Glutamatergic neuron (in vitro differentiated cells): ENCODE measurements around the gene PRICKLE2. TPM values are rescaled to one million over a fixed set of nuclear protein-coding genes. Genes with fewer than 3 reads are reported as not detected.

Source experiments
- DNase-seq: peaks from one replicate; pipeline ENCODE4 v3.0.0; 2022
- H3K27ac Mint-ChIP-seq: one replicate; pipeline ENCODE4 v1.8.0; 2020; ENCODE audit warnings: mild to moderate bottlenecking, mixed read lengths, inconsistent platforms; ENCODE audit not compliant: unreplicated experiment
- H3K27me3 Mint-ChIP-seq: one replicate; pipeline ENCODE4 v1.8.0; 2020; ENCODE audit warnings: mild to moderate bottlenecking, moderate library complexity, mixed read lengths, inconsistent platforms; ENCODE audit not compliant: unreplicated experiment
- H3K36me3 Mint-ChIP-seq: one replicate; pipeline ENCODE4 v1.8.0; 2020; ENCODE audit warnings: mild to moderate bottlenecking, mixed read lengths, inconsistent platforms; ENCODE audit not compliant: unreplicated experiment
- H3K4me1 Mint-ChIP-seq: one replicate; pipeline ENCODE4 v1.8.0; 2020; ENCODE audit warnings: mild to moderate bottlenecking, low read depth, mixed read lengths, inconsistent platforms; ENCODE audit not compliant: unreplicated experiment
- H3K4me3 Mint-ChIP-seq: one replicate; pipeline ENCODE4 v1.8.0; 2020; ENCODE audit warnings: mild to moderate bottlenecking, mixed read lengths, inconsistent platforms; ENCODE audit not compliant: unreplicated experiment
- H3K9me3 Mint-ChIP-seq: one replicate; pipeline ENCODE4 v1.8.0; 2020; ENCODE audit warnings: mild to moderate bottlenecking, moderate library complexity, mixed read lengths, inconsistent platforms; ENCODE audit not compliant: unreplicated experiment
- CTCF ChIP-seq: fragments of 200-600 bp; sonication (generic); IDR thresholded peaks from one replicate; pipeline ENCODE4 v1.5.0; 2021; ENCODE audit not compliant: partially characterized antibody, unreplicated experiment
- total RNA-seq: library from RNA; stranded (reverse); fragmentation: NEBNext Ultra II Directional; extraction: Animal tissue kit (Norgen Biotek cat#: 25700); gene quantifications from one replicate; pipeline ENCODE4 v1.2.1, GENCODE V29; 2021; ENCODE audit not compliant: unreplicated experiment

PRICKLE2 gene
- total RNA-seq, 1 donor from 2014 or later, result 18.9 TPM

GRCh38 chr3:64209866-64210621 is 15.2 kb downstream of the PRICKLE2 start:
- DNase-seq, result no peak

GRCh38 chr3:64207289-64208080 is 17.8 kb downstream of the PRICKLE2 start:
- no peak overlapping the region for H3K4me3 Mint-ChIP-seq
- peaks cover 6% of the 10 kb centered on the region for H3K4me1 Mint-ChIP-seq
- no peak overlapping the region for H3K27ac Mint-ChIP-seq
- DNase-seq, result no peak
- no peaks in the 10 kb centered on the region for H3K9me3 Mint-ChIP-seq
- H3K36me3 Mint-ChIP-seq, result no peaks in the 10 kb centered on the region
- H3K27me3 Mint-ChIP-seq, result no peaks in the 10 kb centered on the region
- TF ChIP-seq CTCF, result no peak

More at GRCh38 chr3:64209866-64210621, 15.2 kb downstream of the PRICKLE2 start:
- no peak overlapping the region for H3K27ac Mint-ChIP-seq
- H3K27me3 Mint-ChIP-seq, result no peaks in the 10 kb centered on the region
- TF ChIP-seq CTCF, result no peak
- H3K4me1 Mint-ChIP-seq, result peaks cover 17% of the 10 kb centered on the region
- no peak overlapping the region for H3K4me3 Mint-ChIP-seq
- H3K9me3 Mint-ChIP-seq, result peaks cover 2% of the 10 kb centered on the region
- H3K36me3 Mint-ChIP-seq, result no peaks in the 10 kb centered on the region

GRCh38 chr3:64203969-64204908 is 21.0 kb downstream of the PRICKLE2 start:
- no peaks in the 10 kb centered on the region for H3K27me3 Mint-ChIP-seq
- no peaks in the 10 kb centered on the region for H3K9me3 Mint-ChIP-seq
- H3K36me3 Mint-ChIP-seq, result no peaks in the 10 kb centered on the region
- DNase-seq, result no peak
- H3K4me3 Mint-ChIP-seq, result no peak overlapping the region
- peaks cover 9% of the 10 kb centered on the region for H3K4me1 Mint-ChIP-seq
- no peak for TF ChIP-seq CTCF
- H3K27ac Mint-ChIP-seq, result no peak overlapping the region

- DNase-seq, result no peak
- H3K27ac Mint-ChIP-seq, result no peak overlapping the region
- no peaks in the 10 kb centered on the region for H3K27me3 Mint-ChIP-seq
- H3K9me3 Mint-ChIP-seq, result no peaks in the 10 kb centered on the region
- H3K4me3 Mint-ChIP-seq, result no peak overlapping the region
- no peak for TF ChIP-seq CTCF
- H3K4me1 Mint-ChIP-seq, result peaks cover 9% of the 10 kb centered on the region
- no peaks in the 10 kb centered on the region for H3K36me3 Mint-ChIP-seq
Observed at GRCh38 chr3:64203216-64203615, 22.1 kb downstream of the PRICKLE2 start.
